Activated CD4-positive, alpha-beta T cell treated with anti-CD3 and anti-CD28 coated beads, Interleukin-2, amount 50 U/mL, for 24 hours (primary cell): ENCODE measurements around the gene RPP21.
A peak's percentile ranks its signal among the peaks of the same experiment; 100 is the strongest.
"Not testable (repeated sequence)": the region's sequence is repeated elsewhere in the genome, so short reads cannot be mapped to it uniquely, and the experiment has no call there.

Experiments
- DNase-seq, 2 donors: peaks; one replicate each; pipeline ENCODE4 v3.0.0-alpha.2; 2020; ENCODE audit warnings: low read depth in 1 of 2, low spot score in 1 of 2

RPP21 gene

GRCh38 chr6:30329331-30329730, 15.6 kb upstream of the RPP21 start:
- no peak for DNase-seq

- no peak for DNase-seq
Measured at GRCh38 chr6:30331981-30332380, 13.0 kb upstream of the RPP21 start.

- DNase-seq: no peak
Measured at GRCh38 chr6:30334075-30334783, 10.7 kb upstream of the RPP21 start.

GRCh38 chr6:30340589-30341054, 4.3 kb upstream of the RPP21 start:
- DNase-seq: no peak

GRCh38 chr6:30341218-30341617, 3.7 kb upstream of the RPP21 start:
- DNase-seq: no peak

- no peak for DNase-seq
Measured at GRCh38 chr6:30341728-30342127, 3.2 kb upstream of the RPP21 start.

- DNase-seq: no peak
Measured at GRCh38 chr6:30344191-30344867, 627 bp upstream of the RPP21 start.

- no peak for DNase-seq
Measured at GRCh38 chr6:30345852-30346251, 896 bp downstream of the RPP21 start.

- DNase-seq: no peak
Measured at GRCh38 chr6:30348957-30349356, 4.0 kb downstream of the RPP21 start.

GRCh38 chr6:30349421-30350177, 4.6 kb downstream of the RPP21 start:
- no peak for DNase-seq

- DNase-seq: no peak
Measured at GRCh38 chr6:30350524-30350923, 5.6 kb downstream of the RPP21 start.

- no peak for DNase-seq
Measured at GRCh38 chr6:30352550-30352949, 7.6 kb downstream of the RPP21 start.

- DNase-seq: no peak
Measured at GRCh38 chr6:30355281-30355680, 10.3 kb downstream of the RPP21 start.

- DNase-seq: no peak
Measured at GRCh38 chr6:30356536-30356935, 11.6 kb downstream of the RPP21 start.

- peak in 1 of 2 donors; percentile 33 for DNase-seq
Measured at GRCh38 chr6:30357678-30358540, 13.0 kb downstream of the RPP21 start.

- no peak for DNase-seq
Measured at GRCh38 chr6:30359276-30359675, 14.3 kb downstream of the RPP21 start.

- no peak for DNase-seq
Measured at GRCh38 chr6:30360139-30360538, 15.2 kb downstream of the RPP21 start.

- no peak for DNase-seq
Measured at GRCh38 chr6:30361661-30362060, 16.7 kb downstream of the RPP21 start.

GRCh38 chr6:30363459-30363858, 18.5 kb downstream of the RPP21 start:
- DNase-seq: no peak

GRCh38 chr6:30364591-30364990, 19.6 kb downstream of the RPP21 start:
- no peak for DNase-seq

- not testable (repeated sequence) for DNase-seq
Measured at GRCh38 chr6:30369280-30369679, 24.3 kb downstream of the RPP21 start.
